ENCODE measurements around the gene GSTT4.

DNA sequence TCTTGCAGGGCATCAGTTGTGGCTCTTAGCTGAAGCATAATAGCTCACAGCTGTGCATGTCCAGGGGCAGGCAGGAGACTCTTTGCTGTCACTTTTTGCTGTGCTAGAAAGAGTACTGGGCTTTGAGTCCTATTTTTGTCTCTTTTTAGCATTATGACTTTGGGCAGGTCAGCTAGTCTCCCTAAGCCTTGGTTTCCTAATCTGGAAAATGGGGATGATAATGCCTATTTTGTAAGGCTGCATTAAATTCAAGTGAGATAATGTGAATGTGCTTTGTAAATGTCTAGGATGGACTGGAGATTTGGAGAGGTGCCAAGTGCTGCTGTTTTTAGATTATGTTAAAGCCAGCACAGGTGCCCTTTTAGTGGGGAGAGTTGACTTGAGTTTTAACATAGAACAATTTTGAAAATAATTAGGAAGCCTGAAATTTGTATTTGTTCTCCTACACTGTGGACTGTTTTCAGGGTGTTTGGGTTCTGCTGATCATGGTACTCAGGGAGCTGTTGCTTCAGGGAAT, 25.0 kb upstream of the GSTT4 start:
- TF ChIP-seq, protein P1, sequence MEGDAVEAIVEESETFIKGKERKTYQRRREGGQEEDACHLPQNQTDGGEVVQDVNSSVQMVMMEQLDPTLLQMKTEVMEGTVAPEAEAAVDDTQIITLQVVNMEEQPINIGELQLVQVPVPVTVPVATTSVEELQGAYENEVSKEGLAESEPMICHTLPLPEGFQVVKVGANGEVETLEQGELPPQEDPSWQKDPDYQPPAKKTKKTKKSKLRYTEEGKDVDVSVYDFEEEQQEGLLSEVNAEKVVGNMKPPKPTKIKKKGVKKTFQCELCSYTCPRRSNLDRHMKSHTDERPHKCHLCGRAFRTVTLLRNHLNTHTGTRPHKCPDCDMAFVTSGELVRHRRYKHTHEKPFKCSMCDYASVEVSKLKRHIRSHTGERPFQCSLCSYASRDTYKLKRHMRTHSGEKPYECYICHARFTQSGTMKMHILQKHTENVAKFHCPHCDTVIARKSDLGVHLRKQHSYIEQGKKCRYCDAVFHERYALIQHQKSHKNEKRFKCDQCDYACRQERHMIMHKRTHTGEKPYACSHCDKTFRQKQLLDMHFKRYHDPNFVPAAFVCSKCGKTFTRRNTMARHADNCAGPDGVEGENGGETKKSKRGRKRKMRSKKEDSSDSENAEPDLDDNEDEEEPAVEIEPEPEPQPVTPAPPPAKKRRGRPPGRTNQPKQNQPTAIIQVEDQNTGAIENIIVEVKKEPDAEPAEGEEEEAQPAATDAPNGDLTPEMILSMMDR (IDR thresholded peaks at IDR 0.05) = no peak
- TF ChIP-seq POLR2A (IDR thresholded peaks at IDR 0.05) = no peak
